Mesenteric fat pad (tissue), 1 donor: ENCODE data around the gene RTN4RL2. TPM values are rescaled to one million over a fixed set of nuclear protein-coding genes. Genes with fewer than 3 reads are reported as not detected.
A peak's percentile ranks its signal among the peaks of the same experiment; 100 is the strongest.
"Not testable (repeated sequence)": the region's sequence is repeated elsewhere in the genome, so short reads cannot be mapped to it uniquely, and the experiment has no call there.

Experiments used
- DNase-seq: peaks from one replicate; pipeline ENCODE4 v3.0.0-alpha.2; 2020; ENCODE audit warnings: low spot score
- total RNA-seq: library from RNA; stranded (reverse); fragmentation: NEBNext Ultra II Directional; extraction: Animal tissue kit (Norgen Biotek cat#: 25700); gene quantifications from one replicate; pipeline ENCODE4 v1.2.1, GENCODE V29; 2021
- donor health status: DM: yes; HTN: yes; CAD: no.

RTN4RL2 gene
- total RNA-seq, 1 donor from 2014 or later: 2.8 TPM

DNA sequence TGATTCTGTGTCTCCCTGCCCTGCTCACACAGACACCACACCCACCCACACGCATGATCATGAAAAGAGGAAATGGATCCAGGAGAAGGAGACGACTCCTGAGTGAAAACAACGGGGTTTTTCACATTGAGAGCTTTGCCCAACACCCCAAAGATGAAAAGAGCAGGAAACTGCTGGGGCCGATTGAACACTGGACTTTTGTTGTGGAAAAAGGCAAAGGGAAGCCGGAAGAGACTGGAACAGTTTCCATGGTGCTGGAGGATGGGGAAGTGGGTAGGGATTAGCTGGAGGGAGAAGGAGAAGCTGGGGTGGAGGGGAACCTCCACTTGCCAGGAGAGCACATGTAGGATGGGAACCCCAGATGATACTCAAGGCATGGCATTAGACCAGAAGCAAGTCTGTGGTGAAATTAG is 28.2 kb upstream of the RTN4RL2 start:
- no peak for DNase-seq

DNA sequence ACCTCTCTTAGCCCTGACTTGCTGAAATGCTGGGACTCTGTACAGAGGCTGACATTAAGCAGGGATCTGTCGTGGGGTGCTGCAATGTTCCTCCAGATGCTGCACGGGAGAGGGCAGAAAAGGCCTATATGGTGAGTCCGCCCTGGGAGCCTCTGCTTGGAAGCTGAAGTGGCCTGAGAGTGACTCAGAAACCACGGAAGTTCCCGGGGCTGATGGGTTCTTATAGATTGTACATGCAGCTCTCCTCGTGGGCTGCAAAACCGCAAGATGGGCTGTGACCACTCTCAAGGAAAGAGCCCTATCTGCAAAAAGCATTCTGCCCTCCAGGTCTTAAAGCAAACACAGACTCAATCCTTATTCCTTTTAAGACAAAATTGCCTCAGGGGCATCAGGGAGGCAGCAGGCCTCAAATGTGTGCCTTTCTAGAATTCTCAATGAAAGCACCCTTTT is 27.6 kb upstream of the RTN4RL2 start:
- no peak for DNase-seq

DNA sequence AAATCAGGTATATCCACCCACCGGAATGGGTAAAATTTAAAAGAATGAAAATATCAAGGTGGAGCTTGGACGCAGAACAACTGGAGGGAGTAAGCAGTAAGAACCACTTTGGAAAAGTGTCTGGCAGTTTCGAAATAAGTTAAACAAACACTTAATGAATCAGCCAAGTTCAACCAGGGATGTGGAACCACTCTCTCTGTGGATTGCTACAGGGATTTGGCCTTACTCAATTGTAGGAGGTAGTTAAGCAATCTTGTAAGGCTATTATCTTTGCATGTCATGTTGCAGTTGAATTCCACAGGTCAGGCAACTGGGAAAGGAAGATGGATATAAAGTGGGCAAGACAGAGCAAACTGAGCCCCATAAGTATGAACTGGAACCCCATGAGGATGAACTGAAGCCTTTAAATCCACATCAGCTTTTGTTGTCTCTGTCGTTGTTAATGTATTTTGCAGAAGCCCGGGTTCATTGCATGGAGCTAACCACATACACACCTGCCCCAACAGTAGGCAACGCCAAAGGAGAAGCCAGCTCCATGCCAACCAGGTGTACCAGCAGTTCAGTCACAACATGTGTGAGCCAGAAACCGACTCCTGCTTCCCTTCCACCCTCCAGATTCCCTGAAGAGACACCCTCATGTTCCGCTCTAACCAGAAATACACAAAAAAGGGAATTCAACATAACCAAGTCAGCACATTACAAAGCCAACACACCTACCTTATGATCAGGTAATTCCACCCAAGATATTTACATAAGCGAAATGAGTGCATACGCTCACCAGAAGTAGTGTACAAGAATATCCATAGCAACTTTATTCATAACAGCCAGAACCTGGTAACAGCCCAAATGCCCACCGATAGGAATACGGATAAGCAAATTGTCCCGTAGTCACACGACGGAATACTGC is 25.4 kb upstream of the RTN4RL2 start:
- DNase-seq: peak; percentile 55

DNA sequence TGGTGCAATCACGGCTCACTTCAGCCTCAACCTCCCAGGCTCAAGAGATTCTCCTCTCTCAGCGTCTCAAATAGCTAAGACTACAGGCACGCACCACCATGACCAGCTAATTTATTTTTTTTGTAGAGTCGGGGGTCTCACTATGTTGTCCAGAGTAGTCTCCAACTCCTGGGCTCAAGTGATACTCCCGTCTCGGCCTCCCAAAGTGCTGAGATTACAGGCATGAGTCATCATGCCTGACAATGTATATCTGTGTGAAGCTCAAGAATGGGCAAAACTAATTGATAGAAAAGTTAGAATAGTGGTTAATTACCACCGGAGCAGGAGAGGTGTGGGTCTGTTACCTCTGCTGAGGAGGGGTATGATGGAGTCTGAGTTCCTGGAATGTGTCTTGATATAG is 24.3 kb upstream of the RTN4RL2 start:
- peak; percentile 37 for DNase-seq

DNA sequence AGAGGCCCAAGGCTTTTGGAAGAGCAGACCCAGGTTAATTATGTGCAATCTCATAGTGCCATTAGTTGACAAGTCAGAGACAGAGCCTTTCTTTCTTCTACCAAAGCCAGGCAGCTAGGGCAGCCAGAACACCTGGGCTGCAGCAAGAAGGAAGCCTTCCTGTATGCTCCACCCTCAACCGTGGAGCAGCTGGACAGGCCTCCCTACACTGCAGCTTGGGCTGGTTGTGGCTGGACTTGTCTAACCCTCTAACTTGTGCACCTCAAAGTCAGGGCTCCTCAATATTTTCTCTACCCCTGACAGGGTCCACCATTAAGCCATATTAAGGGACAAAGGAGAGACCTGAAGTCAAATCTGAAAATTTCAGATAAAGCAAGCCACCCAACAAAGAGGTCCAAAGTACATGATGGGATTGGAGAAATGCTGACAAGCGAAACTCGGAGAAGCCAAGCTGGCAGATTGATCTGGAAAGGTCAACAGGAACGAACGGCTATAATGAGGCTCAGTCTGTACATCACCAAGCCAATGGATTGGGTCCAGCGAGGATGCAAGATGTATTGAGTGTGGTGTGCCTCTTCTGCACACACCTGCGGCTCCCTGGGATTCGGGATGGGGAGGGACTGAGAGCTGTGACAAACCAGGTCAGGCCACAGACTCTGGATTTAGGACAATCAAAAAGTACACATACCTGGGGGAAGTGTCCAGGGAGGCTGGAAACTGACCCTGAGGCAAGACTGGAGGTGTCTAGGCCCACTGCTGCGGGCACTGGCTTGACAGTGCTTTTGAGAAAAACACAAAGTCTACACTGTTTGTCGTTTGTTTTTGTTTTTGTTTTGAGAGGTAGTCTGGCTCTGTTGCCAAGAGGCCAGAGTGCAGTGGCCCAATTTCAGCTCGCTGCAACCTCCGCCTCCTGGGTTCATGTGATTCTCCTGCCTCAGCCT is 21.7 kb upstream of the RTN4RL2 start:
- DNase-seq: no peak

DNA sequence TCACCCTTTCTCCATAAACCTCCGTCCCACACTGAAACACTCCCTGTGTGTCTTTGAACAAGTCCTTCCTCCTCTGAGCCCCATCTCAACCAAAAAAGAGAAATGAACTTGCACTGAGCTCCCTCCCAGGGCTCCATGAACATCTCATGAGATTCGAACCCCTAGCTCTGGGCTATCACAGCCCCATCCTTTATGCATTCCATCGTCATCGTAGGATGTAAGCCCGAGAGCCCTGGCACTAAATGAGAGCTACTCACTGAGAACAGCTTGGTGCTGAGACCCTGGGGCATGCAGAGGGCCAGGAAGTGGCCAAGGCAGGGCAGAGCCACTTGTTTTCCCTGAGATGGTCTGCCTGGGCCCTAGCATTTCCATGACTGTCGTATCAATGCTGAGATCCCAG is 20.5 kb upstream of the RTN4RL2 start:
- DNase-seq: no peak

DNA sequence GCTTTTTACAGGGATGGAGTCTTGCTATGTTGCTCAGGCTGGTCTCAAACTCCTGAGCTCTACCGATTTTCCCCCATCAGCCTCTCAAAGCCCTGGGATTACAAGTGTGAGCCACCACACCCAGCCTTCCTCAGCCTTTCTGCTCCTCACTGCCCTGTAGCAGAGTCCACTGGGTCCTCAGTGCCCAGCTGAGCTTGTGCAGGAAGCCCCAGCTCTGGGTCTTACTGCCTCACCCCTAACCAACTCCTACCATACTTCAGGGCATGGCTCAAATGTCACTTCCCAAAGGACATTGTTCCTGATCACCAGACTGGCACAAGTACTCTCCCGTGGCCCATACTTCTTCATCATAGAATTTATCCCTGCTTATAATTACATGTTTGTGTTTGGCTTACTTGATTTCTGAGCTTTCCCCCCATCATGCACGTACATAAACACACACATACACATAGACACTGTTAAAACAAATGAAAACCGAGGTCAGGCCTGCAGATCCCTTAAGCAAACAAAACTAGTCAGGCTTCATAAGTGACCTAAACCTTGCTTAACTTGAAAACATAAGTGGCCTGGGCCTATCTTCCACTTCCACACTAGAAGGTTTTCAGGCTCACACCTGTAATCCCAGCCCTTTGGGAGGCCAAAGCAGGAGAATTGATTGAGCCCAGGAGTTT is 19.4 kb upstream of the RTN4RL2 start:
- no peak for DNase-seq

DNA sequence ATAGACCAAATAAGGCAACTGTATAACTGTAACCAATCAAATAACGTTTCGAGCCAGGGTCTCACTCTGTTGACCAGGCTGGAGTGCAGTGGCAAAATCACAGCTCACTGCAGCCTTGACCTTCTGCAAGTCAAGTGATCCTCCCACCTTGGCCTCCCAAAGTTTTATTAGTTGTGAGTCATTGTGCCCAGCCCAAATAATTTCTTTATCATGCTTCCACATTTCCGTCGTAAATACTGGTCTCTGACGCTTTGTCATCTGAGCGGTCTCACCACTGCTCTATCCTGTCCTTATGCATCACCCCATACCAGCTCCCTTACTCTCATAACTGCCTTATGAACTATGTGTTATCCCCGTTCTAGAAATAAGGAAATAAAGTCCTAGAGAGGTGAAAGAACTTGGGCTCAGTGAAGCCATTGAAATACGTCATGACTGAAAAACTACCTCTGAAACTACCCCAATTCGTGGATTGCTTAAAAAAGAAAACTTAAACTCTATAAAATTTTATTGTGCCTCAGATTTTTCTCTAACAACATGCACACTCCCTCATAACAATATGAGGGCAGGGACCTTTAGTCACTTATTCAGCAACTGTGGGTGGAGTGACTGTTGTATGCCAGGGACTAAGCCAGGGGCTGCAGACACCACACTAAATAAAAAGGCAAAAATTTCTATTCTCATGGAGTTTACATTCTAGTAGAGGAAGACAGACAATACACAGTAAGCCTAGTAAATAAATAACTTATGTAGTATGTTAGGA is 15.8 kb upstream of the RTN4RL2 start:
- no peak for DNase-seq

DNA sequence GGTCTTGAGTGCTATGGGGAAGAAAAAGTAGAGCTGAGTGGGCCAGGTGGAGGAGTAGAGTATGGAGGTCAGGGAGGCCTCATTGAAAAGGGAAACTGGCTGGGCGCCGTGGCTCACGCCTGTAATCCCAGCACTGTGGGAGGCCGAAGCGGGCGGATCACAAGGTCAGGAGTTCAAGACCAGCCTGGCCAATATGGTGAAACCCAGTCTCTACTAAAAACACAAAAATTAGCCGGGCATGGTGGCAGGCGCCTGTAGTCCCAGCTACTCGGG is 15.3 kb upstream of the RTN4RL2 start:
- not testable (repeated sequence) for DNase-seq

DNA sequence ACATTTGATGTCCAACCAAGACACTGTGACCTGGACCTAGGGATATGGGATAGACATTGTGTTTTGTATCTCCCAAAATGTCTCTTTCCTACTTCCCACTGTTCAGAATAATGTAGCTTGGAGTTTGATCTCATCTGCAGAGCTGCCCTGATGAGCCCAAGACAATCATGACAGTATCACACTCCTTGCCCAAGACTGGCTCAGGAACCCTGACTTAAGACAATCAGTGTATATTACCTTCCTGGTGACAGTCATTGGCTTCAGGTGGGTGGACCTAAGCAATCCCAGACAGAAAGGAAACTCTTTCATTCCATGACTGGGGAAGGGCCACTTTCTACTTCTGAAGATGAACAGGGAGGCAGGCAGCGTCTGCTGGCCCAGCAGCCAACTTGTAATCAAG is 14.3 kb upstream of the RTN4RL2 start:
- DNase-seq: no peak

DNA sequence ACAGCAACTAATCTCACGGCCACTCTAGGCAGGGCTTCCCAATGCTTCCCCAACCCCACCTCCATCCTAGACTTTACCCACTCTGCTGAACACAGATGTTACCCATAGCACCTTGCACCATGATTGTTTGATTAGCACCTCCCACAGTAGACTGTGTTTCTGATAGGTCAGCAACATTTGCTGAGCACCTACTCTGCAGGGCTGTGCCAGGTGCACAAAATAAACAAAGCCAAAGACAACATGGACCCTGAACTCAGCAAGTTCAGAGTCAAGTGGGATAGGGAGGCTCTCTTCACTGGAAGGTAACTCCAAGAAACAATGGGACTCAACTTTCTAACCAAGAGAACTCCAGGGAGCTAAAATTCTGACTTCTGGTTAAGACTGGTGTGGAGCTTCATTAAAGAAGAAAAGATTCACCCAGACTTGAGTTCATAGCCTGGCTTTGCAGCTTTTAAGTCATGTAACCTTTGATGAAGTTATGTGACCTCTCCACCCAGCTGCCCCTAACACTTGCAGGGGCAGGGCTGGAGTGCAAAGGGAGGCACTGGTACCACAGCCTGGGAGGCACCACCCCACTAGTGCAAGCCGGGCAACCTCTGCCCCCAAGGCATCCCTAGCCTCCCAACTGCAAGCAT is 6.7 kb upstream of the RTN4RL2 start:
- no peak for DNase-seq

DNA sequence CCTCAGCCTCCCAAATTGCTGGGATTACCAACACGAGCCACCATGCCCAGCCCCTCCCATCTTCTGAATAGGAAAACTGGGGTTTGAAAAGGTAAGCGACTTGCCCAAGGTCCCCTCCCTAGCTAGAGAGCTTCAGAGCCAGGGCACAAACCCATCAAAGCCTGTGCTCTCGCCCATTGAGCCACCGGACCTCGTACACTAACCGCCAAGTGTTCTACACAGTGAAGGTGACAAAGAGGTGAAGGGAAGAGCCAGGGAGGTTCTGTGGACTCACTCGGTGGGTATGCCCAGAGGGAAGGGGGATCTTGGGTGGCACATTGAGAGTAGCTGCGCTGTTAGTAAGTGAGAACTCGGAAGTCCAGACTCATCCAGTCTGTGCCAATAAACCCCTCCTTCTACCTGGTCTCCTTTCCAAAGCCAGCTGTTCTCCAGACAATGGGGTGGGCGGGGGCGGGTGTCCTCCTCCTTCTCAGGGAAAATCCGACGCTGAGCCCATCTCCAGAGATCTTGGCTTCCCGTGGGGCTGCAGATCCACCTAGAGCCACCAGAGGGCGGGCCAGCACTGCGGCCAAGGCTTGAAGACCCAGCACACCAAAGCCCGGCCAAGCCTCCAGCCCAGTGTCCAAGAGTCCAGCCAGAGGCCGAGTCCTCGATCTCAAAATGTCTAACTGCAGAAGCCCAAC is 3.2 kb upstream of the RTN4RL2 start:
- peak; percentile 95 for DNase-seq

DNA sequence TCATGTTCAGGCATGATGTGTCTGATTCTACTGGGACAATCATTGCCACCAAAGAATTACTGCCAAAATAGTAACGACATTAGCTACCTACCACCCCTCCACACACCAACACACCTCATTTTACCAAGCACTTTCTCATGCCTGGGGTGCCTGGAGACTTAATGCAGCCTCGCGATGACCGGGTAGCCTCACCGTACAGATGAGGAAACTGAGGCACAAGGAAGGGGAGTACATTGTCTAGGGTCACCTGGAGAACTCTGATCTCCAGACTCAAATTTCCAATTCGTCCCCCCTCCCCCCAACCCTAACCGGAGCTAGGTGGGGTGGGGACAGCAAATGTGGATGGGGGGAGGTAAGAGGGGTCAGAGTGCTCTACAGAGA is 2.7 kb upstream of the RTN4RL2 start:
- no peak for DNase-seq

DNA sequence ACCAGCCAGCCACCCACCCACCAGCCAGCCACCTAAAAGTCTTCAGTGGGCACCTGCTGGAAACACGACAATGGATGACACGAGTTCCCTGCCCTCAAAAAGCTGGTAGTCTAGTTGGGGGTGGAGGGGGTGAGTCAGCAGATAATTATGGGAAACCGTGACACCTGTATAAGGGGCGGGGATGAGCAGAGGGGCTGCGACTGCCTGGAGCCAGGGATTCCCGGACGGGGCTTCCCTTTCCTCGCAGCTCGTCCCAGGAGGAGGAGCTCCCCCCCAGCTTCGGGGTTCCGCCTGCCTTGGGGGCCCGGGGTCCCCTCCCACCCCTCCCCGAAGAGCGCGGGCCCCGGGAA is 2.3 kb upstream of the RTN4RL2 start:
- DNase-seq: no peak

DNA sequence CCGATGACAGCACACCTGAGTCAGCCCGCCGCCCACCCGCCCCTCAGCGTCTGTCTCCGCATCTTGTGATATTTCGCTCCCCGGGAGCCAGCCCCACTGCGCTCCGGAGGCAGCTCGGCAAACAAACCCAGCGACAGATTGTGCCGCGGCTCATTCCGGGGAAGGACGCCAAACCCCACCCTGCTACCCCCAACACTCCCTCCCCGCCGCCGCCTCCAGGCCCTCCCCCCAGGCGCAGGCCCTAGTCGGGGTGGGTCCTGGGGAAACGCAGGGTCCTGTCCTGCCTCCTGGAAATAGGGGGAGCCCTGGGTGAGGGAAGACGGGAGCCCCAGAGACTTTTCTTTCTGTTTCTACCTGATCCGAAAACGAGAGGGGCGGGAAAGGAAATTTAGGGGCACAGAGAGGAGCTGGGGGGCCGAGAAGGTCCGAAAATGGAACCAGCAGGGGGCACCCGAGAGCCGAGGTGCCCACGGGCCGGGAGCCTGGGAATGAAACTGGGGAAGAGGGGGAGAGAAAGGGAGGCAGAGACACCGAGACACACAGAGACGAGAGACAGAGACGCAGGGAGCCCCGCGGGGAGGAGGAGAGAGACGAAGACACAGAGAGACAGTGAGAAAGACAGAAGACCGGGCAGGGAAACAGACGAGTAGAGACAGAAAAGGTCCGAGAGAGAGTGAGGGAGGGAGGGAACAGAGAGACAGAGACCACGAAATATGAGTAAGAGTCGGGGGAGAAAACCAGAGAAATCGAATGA is 1.7 kb upstream of the RTN4RL2 start:
- DNase-seq: no peak

DNA sequence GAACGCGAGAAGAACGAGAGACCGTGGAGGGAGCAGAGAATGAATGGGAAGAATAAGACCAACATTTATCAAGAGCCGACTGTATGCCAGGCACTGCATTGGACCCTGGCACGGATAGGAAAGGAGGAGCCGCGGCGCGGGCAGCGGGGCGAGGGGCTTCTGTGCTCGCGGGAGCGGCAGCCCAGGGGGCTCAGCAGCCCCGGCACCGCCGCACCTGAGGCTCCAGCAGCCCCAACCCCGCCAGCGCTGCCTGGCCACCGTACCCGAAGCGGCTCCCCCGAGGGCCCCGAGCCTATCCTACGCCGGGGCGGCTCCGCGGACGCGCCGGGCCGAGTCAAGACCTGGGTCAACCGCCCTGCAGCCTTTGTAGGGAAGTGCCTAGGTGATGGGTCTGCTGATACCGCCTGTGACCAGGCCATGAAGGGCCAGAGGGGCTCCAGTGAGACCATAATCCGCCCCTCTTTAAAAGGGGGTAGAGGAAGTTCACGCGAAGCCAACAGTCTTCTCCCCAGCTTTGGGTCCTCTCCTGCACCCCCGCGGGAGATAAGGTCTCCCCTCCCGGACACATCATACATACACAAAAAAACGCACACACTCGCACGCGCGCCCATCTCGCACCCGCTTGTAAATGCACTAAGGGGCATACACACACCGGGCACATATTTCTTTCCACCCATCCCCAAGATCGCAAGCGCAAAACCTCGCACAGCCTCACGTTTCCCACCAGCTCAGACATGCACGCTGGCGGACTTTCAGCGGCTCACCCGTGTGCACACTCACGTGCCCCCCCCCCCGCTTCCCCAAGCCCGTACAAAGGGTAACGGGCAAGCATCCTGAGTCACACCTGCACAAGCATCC is 935 bp upstream of the RTN4RL2 start:
- no peak for DNase-seq

DNA sequence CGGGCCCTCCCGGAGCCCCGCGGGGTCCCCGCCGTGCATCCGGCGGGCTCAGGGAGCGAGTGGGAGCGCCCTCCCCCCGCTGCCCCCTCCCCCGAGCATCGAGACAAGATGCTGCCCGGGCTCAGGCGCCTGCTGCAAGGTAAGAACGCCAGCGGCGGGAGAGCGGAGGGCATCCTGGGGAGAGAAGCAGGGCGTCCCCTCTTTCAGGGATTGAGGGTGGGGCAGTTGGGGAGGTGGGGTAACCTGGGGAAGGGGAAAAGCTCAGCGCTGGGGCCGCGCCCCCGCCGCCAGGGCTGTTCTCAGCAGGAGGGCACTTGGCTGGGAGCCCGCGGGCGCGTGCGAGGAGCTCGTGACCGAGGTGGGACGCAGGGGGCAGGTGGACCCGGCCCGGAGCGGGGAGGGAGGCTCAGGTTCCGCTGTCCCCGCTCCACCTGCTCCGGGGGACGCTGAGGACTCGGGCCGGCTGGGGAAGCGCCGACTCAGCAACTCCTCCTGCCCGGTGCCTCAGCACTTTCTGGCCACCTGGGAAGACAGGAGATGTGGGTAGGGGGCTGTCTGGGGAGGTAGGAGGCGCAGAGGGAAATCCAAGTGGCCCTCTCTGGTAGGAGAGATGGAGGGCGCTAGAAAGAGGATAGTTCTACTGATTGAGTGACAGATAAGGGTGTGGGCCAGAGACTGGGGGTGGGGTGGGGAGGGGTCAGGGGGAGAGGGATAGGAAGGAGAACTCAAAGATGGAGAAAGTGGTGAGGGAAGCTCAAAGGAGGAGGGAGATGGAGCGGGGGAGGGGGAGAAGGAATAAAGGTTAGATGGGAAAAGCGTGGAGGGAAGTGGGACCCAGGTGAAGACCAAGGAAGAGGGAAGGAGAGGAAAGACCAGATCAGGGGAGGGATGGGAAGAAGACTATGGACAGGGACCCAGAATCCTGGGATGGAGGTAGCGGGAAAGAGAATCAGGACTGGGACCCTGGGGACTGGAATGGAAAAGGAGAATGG is 726 bp downstream of the RTN4RL2 start:
- no peak for DNase-seq
